ENCODE measurements around the gene RGS11.
"Not testable (repeated sequence)": the region's sequence is repeated elsewhere in the genome, so short reads cannot be mapped to it uniquely, and the experiment has no call there.

Gene RGS11

DNA sequence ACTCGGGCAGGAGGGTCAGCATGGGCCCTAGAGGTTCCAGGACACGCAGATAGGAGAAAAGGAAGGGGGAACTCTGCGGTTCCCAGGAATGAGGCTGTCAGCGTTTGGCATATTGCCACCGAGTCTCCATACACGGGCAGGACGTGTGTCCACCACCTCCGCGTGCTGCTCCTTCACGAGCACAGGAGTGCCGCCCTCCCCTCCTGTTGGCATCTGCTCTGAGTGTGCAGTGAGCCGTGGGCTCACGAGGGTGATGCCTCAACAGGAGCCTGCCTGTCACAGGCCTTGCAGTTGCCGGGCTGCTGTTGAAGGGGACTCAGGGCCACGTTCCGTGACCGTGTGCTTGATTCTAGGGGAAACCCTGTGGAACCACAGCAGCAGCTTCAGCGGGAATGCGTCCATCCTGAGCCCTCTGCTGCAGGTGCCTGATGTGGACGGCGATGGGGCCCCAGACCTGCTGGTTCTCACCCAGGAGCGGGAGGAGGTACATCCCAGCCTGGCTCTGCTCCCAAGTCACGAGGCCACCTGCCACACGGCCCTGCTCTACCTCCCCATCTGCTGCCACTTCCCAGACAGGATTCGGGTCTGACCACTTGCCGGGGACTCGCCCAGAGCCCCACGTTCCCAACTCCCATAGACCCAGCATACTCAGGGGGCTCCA lies 14.6 kb downstream of the RGS11 start:
- DNase-seq, result peak; percentile 58 to 85

DNA sequence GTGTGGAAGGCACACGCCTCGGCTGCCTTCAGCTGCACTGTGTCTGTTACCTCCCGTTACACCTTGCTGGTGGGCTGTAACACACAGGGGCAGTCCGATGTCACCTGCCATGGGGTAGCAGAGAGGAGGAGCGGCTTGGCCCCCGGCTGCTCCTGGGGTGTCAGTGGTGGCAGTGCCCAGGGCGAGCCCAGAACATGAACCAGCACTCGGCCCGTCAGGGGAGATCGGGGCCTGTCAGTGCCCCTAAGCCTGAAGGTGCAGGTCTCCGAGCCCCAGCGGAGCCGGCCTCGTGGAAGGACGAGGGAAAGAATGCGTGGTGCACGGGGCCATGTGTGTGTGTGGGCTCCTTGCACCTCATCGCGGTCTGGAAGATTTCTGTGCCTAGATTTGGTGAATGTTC lies 15.4 kb downstream of the RGS11 start:
- DNase-seq, result no peak

DNA sequence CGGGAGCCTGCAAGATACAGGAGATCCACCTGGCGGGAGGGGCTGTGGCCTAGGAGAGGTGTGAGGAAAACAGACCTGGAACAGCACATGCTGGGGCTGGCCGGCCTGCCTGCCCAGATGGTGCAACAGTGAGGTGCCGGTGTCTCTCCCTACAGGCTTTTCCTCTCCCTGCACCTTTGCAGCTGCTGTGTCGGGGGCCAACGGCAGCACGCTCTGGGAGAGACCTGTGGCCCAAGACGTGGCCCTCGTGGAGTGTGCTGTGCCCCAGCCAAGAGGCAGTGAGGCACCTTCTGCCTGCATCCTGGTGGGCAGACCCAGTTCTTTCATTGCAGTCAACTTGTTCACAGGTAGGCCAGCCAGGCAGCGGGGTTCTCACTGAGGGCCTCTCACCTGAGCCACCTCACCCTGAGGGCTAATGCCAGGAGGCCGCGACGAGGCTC lies 15.9 kb downstream of the RGS11 start:
- no peak for DNase-seq

DNA sequence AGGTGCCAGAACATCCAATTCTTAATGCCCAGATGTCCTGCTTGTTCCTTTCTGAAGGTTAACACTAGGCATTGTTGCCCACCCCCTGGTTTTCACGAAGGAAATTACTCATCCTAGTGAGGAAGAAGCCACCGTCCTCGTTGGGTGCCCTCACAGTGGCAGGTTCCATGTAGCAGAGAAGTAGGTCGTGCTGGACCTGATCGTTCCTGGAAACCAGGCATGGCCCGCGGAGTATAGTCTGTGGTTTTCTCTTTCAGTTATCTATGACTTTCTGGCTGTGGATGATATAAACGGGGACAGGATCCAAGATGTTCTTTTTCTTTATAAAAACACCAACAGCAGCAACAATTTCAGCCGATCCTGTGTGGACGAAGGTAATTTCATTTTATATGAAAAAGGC lies 16.5 kb downstream of the RGS11 start:
- no peak for DNase-seq

DNA sequence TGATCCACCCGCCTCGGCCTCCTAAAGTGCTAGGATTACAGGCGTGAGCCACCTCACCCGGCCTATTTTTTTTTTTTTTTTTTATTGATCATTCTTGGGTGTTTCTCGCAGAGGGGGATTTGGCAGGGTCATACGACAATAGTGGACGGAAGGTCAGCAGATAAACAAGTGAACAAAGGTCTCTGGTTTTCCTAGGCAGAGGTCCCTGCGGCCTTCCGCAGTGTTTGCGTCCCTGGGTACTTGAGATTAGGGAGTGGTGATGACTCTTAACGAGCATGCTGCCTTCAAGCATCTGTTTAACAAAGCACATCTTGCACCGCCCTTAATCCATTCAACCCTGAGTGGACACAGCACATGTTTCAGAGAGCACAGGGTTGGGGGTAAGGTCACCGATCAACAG lies 17.7 kb downstream of the RGS11 start:
- not testable (repeated sequence) for DNase-seq

DNA sequence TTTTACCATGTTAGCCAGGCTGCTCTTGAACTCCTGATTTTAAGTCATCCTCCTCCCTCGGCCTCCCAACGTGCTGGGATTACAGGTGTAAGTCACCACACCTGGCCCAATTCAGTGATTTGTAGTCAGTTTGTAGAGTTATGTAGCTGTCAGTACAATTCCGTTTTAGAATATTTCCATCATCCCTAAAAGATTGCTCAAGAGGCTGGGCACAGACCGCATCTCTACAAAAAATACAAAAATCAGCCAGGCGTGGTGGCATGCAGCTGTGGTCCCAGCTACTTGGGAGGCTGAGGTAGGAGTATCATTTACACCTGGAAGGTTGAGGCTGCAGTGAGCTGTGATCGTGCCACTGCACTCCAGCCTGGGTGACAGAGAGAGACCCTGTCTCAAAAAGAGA lies 20.6 kb downstream of the RGS11 start:
- no peak for DNase-seq

DNA sequence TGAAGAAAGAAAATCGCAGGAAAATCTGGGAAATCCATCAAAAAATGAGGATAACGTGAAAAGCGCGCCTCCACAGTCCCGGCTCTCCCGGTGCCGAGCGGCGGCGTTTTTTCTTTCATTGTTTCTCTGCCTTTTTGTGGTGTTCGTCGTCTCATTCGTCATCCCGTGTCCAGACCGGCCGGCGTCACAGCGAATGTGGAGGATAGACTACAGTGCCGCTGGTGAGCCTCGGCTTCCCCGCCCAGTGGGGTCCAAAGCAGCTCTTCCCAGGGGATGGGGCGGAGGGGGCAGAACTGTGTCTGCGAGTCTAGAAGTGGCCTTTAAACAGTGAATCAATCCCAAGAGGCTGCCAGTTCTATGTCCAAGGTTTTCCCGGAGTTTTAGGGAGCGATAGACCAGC lies 21.3 kb downstream of the RGS11 start:
- DNase-seq, result no peak

DNA sequence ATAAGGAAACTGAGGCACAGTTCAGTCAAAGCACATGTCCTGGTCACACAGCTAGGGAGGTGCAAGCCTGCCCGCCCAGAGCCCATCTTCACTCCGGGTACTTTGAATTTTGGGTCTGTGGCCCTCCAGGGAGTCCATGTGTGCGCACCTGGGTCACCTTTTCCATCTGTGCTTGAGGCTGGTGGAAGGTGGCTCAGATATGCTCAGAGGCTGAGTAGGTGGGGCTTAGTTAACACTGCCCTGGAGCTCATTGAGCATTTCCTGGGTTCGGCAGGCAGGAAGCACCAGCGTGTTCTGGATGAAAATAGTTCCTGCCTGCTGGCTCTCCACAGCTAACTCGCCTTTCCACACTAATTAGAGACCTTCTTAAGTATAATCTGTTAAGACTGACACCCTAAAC lies 21.9 kb downstream of the RGS11 start:
- DNase-seq, result no peak

DNA sequence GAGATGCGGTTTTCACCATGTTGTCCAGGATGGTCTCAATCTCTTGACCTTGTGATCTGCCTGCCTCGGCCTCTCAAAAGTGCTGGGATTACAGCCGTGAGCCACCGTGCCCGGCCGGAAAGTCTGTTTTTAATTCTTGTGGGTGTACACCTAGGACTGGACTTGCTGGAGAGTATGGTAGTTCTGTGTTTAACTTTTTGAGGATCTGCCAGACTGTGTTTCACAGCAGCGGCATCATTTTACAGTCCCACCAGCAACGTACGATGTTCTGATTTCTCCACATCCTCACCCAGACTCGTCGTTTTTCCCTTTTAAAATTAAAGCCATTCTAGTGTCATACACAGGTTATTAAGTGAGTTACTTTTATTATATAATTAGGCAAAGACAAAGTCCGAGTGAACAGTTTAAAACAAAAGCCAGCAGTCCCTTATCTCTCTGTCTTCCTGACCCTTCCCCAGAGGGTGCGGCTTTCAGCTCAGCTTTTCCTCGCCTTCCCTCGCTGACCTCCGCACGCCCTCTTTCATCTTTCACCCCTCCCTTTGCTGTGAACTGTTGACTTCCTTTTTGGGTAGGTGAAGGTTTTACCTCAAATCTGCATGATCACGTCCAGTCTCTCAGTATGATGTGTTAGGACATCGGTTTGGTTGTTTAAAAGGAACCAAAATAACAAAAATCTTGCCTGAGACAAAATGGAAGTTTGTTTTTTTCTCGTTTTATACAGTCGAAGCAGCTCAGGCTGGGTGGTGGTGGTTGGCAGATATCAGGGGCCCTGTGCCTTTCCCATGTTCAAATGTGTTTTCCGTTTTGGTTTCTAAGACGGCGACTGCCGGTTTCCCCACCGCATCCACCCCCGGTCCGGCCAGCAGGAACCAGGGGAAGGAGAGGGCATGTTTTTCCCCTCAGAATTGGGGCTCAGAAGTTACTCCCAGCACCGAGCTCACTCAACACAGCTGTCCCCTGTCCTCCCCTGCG lies 23.1 kb downstream of the RGS11 start:
- DNase-seq, result no peak

DNA sequence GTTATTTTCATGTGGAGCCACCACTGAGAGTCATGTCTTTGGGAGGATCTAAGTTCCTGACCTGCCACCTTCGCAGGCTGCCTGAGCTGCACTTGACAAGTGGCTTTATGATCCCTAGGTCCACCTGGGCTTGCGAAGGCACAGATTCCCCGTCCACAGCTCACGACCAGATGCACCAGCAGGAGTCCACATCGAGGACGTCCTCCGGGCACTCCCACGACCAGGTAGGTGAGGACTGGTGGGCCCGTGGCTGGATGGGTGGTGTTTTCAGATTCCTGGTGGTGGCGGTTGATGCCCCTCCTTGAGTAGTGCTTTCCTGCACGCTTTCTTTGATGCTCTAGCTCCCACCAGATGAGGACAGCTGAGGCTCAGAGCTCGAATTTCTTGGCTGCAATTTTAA lies 26.3 kb downstream of the RGS11 start:
- no peak for DNase-seq

DNA sequence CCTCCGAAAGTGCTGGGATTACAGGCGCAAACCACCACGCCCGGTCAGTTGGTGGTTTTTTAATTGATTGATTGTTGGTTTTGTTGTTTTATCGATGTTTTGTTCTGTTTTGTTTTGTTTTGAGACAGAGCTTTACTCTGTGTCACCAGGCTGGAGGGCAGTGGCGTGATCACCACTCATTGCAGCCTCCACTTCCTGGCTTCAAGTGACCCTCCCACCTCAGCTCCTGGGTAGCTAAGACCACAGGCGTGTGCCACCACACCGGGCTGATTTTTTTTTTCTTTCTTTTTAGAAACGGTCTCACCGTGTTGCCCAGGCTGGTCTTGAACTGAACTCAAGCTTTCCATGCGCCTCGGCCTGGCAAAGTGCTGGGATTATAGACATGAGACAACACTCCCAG lies 28.7 kb downstream of the RGS11 start:
- no peak for DNase-seq

DNA sequence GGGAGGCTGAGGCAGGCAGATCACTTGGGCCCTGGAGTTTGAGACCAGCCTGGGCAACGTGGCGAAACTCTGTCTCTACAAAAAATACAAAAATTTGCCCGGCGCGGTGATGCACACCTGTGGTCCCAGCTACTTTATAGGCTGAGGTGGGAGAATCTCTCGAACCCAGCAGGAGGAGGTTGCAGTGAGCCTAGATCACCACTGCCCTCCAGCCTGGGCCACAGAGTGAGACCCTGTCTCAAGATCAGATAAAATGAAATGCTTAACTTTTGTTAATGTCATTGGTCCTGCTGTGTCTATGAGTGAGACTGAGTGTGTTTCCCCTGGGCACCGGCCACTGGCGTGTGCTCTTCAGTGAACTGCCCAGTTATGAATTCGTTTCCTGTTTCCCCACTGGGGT lies 30.6 kb downstream of the RGS11 start:
- DNase-seq, result no peak

DNA sequence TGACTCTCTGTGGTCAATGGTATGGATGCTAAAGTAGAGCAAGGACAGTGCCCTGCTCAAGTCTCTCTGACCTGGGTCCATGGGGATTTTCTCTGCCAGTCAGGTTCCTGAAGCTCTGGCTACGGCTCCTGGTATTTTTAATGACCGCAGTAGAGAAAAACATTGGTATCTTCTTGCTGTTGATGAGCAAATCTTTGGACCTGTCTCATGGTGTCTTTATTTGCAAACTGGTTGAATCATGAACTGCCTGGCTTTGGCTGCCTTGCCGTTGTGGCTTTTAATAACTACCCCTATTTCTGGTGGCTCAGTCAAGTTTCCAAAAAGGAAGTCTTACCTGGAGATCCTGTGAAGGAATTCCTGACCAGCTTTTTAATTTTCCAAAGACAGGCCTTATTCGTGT lies 32.4 kb downstream of the RGS11 start:
- no peak for DNase-seq

DNA sequence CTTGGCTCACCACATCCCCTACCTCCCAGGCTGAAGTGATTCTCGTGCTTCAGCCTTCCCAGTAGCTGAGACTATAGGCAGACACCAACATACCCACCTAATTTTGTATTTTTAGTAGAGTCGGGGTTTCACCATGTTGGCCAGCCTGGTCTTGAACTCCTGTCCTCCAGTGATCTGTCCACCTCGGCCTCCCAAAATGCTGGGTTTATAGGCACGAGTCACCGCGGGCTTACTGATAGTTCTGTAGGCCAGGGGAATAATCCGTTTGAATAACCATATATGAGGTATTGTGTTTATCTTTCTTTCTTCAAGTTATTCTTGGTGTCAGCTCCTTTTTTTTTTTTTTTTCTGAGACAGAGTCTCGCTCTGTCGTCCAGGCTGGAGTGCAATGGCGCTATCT lies 33.5 kb downstream of the RGS11 start:
- no peak for DNase-seq

DNA sequence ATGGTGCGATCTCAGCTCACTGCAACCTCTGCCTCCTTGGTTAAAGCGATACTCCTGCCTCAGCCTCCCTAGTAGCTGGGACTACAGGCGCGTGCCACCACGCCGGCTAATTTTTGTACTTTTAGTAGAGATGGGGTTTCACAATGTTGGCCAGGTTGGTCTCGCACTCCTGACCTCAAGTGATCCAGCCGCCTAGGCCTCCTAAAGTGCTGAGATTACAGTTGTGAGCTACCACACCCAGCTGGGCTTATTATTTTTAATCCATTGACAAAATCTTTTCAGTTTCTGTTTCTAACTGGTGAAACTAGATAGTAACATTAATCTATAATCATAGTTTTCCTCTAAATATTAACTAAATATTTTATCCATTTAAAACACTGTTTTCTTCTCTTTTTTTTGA lies 35.2 kb downstream of the RGS11 start:
- no peak for DNase-seq

DNA sequence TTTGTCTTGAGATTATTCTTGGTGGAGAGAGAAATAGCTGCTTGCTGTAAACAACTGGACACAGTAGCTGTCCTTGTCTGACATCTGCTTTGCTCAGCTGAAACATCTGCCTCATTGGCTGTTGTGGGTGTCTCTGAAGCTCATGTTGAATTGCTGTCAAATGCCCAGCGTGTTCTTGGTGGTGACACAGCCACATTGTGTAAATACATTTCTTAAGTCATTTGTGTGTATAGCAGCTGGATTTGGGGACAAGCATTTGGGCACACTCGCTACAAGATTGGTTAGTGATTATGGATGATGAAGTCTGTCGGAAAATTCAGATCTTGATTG lies 35.8 kb downstream of the RGS11 start:
- DNase-seq, result no peak

DNA sequence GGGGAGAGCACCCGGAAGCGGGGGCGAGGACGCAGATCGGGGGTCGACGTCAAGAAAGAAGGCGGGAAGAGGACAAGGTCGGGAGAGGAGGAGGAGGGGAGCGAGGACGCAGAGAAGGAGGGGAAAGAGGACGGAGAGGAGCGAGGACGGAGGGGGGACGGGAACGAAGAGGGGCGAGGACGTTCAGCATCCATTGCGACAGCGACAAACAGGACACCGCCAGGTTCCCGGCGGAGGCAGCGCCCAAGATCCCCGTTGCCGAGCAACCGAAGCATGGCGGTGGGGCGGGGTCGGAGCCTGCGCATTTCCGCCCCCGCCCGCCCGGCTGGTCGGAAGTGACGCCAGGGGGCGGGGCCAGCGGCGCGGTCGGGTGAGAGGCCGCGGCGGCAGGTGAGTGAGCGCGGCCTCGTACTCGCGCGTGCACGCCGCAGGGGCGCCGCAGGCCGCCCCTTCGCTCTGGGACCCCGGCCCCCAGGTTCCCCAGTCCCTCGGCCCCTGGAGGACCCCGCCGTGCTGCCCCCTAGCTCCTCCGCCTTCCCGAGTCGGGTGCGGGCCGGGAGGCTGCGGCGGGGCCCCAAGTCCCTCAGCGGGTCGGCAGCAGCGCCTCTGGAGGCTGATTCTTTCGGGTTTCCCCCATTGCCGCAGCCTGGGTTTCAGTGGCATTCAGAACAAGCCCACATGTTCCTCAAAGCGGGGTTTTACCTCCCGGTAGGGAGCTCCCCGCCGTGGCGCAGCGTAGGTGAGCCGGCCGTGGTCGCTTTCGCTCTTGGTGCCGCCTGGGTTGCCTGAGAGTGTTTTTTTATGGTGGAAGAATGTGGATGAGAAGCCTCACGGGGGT lies 41.1 kb downstream of the RGS11 start, which contains the start of gene FAM234A:
Gene FAM234A, plus strand, starts transcription at position 354 of the 838 bp plus-strand sequence. CDS start 19,593 bp downstream, outside the sequence.
- DNase-seq, result peak; percentile 88 to 95

DNA sequence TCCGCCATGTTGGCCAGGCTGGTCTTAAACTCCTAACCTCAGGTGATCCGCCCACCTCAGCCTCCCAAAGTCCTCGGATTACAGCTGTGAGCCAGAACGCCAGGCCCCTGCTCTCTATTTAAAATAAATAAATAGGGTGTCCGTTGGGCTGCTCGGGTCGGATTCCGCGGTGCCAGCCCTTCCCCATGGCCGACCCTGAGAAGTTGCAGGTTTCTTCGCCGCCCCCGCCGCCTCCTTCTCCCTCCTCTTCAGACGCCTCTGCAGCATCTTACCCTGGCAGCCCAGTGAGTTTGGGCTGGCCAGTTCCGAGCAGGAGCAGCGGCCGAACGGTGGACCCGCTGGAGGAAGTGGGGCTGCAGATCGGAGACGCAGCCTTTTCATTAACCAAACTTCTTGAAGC lies 44.8 kb downstream of the RGS11 start:
- no peak for DNase-seq

DNA sequence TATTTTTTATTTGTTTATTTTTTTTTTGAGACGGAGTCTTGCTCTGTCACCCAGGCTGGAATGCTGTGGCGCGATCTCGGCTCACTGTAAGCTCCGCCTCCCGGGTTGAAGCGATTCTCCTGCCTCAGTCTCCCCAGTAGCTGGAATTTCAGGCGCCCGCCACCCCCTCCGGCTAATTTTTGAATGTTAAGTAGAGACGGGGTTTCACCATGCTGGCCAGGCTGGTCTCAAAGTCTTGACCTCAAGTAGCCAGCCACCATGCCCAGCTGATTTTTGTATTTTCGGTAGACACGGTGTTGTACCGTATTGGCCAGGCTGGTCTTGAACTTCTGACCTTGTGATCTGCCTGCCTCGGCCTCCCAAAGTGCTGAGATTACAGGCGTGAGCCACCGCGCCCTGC lies 45.4 kb downstream of the RGS11 start:
- not testable (repeated sequence) for DNase-seq

DNA sequence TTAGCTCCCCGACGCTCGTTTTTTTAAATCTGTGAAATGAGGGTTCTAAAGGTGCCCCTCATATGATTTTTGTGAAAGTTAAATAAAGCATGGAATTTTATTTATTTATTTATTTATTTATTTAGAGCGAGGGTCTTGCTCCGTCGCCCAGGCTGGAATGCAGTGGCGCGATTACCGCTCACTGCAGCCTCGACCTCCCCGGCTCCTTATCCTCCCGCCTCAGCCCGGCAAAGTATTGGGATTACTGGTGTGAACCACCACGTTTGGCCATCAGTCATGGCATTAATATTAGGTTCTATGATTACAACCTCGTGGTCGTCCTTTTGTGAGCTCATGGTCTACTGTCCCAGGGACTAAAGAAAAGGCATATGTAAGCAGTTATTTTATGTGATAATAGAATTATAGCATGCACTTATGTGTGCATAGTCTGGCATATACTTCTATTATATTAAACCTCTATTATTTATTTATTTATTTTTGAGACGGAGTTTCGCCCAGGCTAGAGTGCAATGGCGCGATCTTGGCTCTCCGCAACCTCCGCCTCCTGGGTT lies 45.9 kb downstream of the RGS11 start:
- DNase-seq, result no peak

DNA sequence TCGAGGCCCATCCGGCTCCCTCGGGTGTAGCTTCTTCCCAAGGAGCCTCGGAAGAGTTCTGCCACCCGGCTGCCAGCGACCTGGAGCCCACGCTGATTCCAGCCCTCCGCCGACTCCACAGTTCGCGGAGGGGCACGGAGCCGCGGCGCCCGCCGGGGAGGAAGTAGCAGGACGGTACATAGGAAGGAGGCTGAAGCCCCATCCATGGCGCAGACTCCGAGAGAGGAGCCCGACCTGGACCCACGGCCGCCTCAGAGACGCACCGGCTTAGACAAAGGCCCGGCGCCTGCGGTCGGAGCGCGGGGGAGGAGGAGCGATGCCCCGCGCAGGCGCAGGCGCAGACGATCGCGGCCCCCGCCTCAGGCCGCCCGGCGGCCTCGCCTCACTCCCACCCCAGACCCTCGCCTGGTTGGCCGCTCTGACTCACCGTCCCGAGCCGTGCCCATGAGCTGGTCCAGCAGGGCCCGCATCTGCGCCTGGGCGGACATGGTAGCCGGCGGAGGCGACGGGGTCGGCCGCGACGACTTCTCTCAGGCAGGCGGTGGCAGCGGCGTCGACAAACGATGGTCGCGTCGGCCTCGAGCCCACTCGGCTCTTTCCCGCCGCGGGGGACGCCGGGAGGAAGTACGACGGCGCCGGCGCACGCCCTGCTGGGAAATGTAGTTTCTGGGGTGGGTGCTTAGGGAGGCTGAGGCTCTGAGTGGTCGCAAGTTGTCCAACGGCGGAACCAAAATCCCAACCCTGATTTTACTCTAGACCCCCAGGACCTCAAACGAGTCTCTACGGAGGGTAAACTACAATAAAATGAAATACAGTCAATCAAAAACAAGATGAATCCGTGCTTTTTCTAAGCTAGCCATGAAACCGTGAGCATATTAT lies 46.7 kb downstream of the RGS11 start, which contains the start of gene LUC7L:
Gene LUC7L, minus strand, starts transcription at position 598 of the 879 bp plus-strand sequence. Its CDS starts 110 bp downstream, at position 488.
- DNase-seq, result peak; percentile 72 to 89
